Activated CD4-positive, alpha-beta T cell treated with anti-CD3 and anti-CD28 coated beads, Interleukin-2, Interleukin-4, amounts not matched to agents 100 ng/mL and 50 ng/mL, durations not matched to agents 16 hours and 8 hours (primary cell): ENCODE results near the gene RRM2.
A peak's percentile ranks its signal among the peaks of the same experiment; 100 is the strongest.

Experiments used
- DNase-seq: peaks from one replicate; pipeline ENCODE4 v3.0.0-alpha.2; 2020; ENCODE audit warnings: low spot score

RRM2 gene

GRCh38 chr2:10158681-10159080 is 36.1 kb downstream of the RRM2 start:
- DNase-seq: no peak

- no peak for DNase-seq
Observed at GRCh38 chr2:10159086-10159485, 36.5 kb downstream of the RRM2 start.

GRCh38 chr2:10159581-10160131 is 37.1 kb downstream of the RRM2 start:
- no peak for DNase-seq

- no peak for DNase-seq
Observed at GRCh38 chr2:10160203-10160955, 37.8 kb downstream of the RRM2 start.

- no peak for DNase-seq
Observed at GRCh38 chr2:10161206-10161931, 38.8 kb downstream of the RRM2 start.

GRCh38 chr2:10161961-10162441 is 39.5 kb downstream of the RRM2 start:
- peak; percentile 20 for DNase-seq

- no peak for DNase-seq
Observed at GRCh38 chr2:10162586-10163497, 40.3 kb downstream of the RRM2 start.

- DNase-seq: no peak
Observed at GRCh38 chr2:10163498-10164486, 41.3 kb downstream of the RRM2 start.

- no peak for DNase-seq
Observed at GRCh38 chr2:10164601-10165000, 42.1 kb downstream of the RRM2 start.

- no peak for DNase-seq
Observed at GRCh38 chr2:10165282-10165681, 42.7 kb downstream of the RRM2 start.

GRCh38 chr2:10165861-10166675 is 43.5 kb downstream of the RRM2 start:
- no peak for DNase-seq

GRCh38 chr2:10166676-10167292 is 44.2 kb downstream of the RRM2 start:
- DNase-seq: no peak

GRCh38 chr2:10167316-10167715 is 44.8 kb downstream of the RRM2 start:
- no peak for DNase-seq

GRCh38 chr2:10168221-10168620 is 45.7 kb downstream of the RRM2 start:
- DNase-seq: no peak

GRCh38 chr2:10169053-10169578 is 46.6 kb downstream of the RRM2 start:
- DNase-seq: no peak

- DNase-seq: no peak
Observed at GRCh38 chr2:10169581-10169980, 47.0 kb downstream of the RRM2 start.

- DNase-seq: no peak
Observed at GRCh38 chr2:10170256-10170655, 47.7 kb downstream of the RRM2 start.

GRCh38 chr2:10171006-10171800 is 48.7 kb downstream of the RRM2 start:
- DNase-seq: no peak
